ENCODE data around the gene C1R.
"Not testable (repeated sequence)": the region's sequence is repeated elsewhere in the genome, so short reads cannot be mapped to it uniquely, and the experiment has no call there.

The C1R gene

GRCh38 chr12:7065073-7065623 is 27.1 kb downstream of the C1R start:
- DNase-seq: no peak

DNA sequence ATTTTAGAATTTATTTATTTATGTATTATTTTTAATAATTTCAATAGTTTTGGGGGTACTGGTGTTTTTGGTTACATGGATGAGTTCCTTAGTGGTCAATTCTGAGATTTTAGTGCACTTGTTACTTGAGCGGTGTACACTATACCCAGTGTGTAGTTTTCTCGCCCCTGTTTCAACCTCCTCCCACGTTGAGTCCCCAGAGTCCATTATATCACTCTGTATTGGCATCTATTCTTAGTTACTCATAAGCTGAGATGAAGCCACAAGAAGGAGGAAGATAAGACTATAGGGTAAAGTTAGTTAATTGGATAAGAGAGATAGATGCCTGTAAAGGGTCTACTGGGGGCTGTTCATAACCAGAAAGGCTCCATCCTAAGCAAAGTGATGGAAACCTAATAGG is 27.7 kb downstream of the C1R start:
- DNase-seq: no peak

DNA sequence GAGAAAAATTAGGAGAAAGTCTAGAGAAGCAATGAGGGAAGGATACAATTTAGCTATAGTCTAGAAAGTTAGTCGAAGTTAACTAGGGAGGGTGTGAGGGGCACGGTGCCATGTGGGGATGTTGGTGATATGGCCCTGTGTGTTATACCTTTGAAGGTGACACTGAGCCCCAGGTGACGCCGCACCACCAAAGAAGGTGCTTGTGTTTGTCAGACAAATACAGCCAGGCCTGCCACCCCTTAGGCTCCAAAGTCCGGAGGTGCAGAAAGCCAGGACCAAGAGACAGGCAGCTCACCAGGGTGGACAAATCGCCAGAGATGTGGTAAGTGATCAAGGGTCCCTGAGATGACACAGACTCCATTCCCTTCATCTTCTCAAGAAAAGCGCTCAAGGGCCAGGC is 30.6 kb downstream of the C1R start:
- DNase-seq: no peak

- DNase-seq: no peak
Measured at GRCh38 chr12:7061138-7061537, 31.1 kb downstream of the C1R start.

GRCh38 chr12:7060353-7060954 is 31.8 kb downstream of the C1R start, which contains the start of gene C1S:
Gene C1S, plus strand, starts transcription at chr12:7060718. Its CDS starts 1,195 bp downstream, at chr12:7061913.
- DNase-seq: no peak

- DNase-seq: no peak
Measured at GRCh38 chr12:7059780-7060179, 32.5 kb downstream of the C1R start.

DNA sequence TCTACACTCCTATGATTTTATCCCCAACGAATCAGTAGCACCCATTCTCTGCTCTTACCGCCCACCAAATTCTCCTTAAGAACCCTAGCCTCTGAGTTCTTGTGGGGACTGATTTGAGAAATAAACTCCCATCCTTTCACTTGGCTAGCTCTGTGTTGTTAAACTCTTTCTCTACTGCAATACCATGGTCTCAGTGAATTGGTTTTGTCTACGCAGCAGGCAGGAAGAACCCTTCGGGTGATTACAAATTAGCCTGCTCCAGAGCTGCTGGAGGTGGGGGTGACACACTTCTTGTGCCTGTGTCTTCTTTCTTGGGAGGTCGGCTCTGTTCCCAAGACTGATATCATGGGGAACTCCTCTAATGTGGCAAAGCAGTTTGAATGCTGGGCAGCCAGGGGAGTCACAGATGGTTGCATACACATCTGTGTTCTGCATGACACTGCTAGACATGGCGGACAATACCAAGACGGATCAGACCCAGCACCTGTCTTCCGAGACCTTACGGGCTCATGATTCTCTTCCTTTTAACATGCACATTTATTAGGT is 33.3 kb downstream of the C1R start:
- no peak for DNase-seq

DNA sequence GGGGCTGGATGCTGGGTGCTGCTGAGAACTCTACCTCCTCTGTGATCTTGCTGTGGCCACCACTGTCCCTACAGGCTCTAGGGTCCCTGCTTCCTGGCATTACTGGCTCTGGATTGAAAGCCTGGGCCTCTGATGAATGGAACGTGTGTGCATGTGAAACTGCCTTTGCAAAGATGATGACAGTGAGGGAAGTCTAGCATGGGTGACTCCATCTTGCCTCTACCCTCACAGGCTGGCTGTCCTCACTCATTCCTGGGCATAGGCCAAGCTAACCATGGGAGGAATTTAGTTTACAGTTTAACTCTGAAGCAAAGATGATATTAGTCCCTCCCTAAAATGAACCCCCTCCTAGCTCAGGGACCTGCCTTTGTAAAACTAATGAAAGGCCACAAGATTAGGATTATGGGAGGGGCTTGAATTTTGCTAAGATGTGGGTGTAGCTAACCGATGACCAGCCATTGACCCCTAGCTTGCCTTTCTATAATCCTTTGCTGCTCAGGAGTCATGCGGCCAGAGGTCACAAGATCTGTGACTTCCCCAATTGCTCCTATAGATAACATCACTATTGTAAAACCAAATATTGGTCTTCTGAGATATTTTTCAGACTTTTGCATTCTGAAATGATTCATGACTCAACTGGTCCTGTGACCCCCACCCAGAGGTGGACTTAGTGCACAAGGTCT is 33.9 kb downstream of the C1R start:
- no peak for DNase-seq

DNA sequence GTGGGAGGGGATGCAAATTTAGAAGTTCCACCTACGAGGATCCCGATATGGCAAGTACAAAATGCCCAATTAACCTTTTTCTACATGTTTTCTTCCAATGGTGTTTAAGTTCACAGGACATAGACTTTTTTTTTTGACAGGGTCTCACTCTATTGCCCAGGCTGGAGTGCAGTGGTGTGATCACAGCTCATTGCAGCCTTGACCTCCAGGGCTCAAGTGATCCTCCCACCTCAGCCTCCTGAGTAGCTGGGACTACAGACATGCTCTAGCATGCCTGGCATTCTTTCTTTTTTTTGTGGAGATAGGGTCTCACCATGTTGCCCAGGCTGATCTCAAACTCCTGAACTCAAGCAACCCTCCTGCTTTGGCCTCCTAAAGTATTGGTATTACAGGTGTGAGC is 36.5 kb downstream of the C1R start:
- DNase-seq: not testable (repeated sequence)

GRCh38 chr12:7054925-7055324 is 37.3 kb downstream of the C1R start:
- no peak for DNase-seq

- not testable (repeated sequence) for DNase-seq
Measured at GRCh38 chr12:7049973-7050372, 42.3 kb downstream of the C1R start.

DNA sequence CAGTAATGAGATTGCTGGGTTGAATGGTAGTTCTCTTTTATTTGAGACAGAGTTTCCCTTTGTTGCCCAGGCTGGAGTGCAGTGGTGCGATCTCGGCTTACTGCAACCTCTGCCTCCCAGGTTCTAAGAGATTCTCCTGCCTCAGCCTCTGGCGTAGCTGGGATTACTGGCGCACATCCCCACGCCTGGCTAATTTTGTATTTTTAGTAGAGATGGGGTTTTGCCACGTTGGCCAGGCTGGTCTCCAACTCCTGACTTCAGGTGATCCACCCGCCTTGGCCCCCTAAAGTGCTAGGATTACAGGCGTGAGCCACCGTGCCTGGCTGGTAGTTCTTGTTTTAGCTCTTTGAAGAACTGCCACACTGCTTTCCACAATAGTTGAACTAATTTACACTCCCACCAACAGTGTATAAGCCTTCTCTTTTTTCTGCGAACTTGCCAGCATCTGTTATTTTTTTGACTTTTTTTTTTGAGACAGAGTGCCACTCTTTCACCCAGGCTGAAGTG is 42.7 kb downstream of the C1R start:
- not testable (repeated sequence) for DNase-seq

DNA sequence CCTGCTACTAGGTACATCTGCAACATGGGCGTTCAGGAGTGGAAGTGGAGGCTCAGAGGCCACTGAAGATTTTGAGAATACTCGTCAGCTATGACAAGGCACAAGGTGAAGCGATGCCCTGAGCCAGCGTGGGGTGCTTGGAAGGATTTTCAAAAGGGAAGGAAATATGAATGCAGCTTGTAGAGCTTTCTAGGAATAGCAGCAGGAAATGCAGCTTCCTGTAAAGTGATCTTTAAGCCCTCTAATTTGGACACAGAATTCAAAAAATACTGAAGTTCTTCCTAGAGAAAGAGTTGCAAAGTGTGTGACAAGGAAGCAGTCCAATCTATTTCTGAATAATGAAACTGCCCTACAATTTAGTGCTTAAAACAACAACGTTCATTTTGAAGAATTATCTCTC is 44.9 kb downstream of the C1R start:
- DNase-seq: no peak

- DNase-seq: no peak
Measured at GRCh38 chr12:7046383-7047105, 45.7 kb downstream of the C1R start.

GRCh38 chr12:7045913-7046312 is 46.3 kb downstream of the C1R start:
- DNase-seq: no peak

GRCh38 chr12:7042842-7043241 is 49.4 kb downstream of the C1R start:
- DNase-seq: no peak

- no peak for DNase-seq
Measured at GRCh38 chr12:7039403-7039802, 52.8 kb downstream of the C1R start.

GRCh38 chr12:7038591-7038990 is 53.7 kb downstream of the C1R start:
- no peak for DNase-seq

DNA sequence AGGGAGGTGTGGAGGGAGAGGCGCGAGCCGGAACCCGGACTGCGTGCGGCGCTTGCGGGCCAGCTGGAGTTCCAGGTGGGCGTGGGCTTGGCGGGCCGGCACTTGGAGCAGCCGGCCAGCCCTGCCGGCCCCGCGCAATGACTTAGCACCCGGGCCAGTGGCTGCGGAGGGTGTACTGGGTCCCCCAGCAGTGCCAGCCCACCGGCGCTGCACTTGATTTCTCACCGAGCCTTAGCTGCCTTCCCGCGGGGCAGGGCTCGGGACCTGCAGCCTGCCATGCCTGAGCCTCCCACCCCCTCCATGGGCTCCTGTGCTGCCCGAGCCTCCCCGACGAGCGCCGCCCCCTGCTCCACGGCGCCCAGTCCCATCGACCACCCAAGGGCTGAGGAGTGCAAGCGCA is 54.8 kb downstream of the C1R start:
- not testable (repeated sequence) for DNase-seq

DNA sequence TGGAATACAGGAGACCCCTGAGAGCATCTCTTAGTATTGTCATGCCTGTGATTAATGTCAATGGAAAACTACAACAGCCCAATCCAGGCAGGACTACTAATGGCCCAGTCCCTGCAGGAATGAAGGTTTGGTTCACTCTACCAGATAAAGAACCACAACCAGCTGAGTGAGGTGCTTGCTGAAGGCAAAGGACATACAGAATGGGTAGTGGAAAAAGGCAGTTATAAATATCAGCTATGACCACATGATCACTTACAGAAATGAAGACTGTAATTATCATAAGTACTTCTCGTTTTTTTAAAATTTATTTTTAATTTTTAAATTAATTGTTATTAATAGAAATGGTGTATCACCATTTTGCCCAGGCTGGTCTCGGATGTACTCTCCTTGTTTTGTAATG is 56.8 kb downstream of the C1R start:
- DNase-seq: no peak

- no peak for DNase-seq
Measured at GRCh38 chr12:7034464-7034863, 57.8 kb downstream of the C1R start.

DNA sequence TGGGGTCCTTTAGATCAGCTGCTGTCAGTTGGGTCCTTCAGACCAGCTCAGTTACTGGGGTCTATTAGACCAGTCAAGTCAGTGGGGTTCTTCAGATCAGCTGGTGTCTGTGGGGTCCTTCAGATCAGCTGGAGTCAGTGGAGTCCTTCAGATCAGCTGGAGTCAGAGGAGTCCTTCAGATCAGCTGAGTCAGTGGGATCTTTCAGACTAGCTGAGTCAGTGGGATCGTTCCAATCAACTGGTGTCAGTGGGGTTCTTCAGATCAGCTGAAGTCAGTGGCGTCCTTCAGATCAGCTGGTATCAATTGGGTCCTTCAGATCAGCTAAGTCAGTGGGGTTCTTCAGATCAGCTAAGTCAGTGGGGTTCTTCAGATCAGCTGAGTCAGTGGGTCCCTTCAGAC is 59.3 kb downstream of the C1R start:
- no peak for DNase-seq

DNA sequence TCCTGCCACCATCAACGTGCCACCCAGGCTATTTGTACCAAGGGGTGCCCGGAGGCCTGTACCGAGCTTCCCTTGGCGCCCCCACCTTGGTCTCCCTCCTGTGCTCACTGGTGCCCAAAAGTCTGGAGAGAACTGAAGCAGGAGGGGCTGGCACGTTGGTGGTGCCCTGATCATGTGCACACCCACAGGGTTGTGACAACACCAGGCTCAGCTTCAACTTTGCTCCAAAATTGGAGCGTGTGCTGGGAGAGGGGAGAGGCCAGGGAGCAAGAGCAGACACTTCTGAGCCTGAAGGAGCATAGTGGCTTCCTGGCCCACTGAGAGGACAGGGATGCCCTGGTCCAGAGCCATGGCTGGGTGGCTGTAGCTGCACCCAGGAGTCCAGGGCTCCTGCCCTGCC is 60.9 kb downstream of the C1R start:
- DNase-seq: no peak
